HL-60/S4 treated with retinoic acid at 250 ng/mL for 4 days and 3 days (cell line): ENCODE data around the gene SRPRB.

ENCODE experiments used
- in situ Hi-C: fragments of 300-500 bp; cut with MboI; formaldehyde crosslinking; loops from 2 replicates; pipeline ENCODE4 v1.7.0; 2022; ENCODE audit warnings: low sequenced_read_pairs

Gene SRPRB

GRCh38 chr3:133864616-133865015, 59.0 kb downstream of the SRPRB start:
- in situ Hi-C loops = no loop called here

GRCh38 chr3:133865136-133865855, 59.7 kb downstream of the SRPRB start:
- in situ Hi-C loops = no loop called here

DNA sequence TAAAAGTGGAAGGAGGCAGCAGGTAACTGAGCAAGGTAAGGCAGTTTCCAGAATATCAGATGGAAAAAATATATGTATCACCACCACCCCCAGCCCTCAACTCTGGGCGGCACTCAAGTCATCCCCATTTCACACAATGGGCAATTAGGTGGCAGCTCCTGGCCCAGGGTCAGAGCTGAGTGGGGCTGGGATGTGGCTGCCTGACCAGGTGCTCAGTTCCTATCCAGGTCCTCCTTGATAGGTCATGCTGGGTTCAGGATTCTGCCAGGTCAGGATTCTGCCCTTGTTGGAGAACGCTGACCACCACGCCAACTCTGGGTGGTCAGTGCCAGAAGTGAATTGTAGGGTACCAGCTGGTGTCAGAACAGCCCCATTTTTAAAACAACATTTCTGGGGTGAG, 60.5 kb downstream of the SRPRB start:
- in situ Hi-C loops = no loop called here

- in situ Hi-C loops = no loop called here
These were observed 62.6 kb downstream of the SRPRB start for GRCh38 chr3:133868186-133868585.

DNA sequence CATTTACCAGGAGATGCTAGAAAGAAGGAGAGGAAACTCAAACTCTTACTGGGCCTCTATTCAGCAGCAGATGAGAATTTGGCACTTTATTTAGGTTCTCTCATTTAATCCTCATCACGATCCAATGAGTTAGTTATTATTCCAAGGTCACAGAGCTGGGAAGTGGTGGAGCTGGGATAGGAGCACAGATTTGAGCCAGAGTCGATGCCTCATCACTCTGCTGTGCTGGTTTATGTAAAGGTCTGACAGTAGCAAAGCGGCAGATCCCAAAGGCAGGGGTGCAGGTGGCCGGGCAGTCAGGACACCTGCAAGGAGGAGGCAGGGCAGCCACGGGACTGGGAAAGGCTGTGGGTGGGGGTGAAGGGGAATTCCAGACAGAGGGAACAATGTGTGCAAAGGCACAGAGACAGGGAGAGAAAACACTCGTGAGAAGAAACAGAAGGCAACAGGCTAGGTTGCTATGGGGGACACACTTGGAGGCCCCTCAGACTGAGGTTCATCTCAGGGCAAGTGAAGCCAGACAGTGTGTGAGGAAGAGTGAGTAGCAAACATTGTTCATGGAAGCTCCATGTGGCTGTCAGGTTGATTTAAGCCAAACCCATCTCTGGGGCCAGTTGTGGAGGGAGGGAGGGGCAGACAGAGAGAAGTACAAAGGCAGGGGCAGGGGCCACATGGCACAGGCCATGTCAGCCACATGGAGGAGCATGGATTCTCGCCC, 63.3 kb downstream of the SRPRB start:
- in situ Hi-C loops = no loop called here

DNA sequence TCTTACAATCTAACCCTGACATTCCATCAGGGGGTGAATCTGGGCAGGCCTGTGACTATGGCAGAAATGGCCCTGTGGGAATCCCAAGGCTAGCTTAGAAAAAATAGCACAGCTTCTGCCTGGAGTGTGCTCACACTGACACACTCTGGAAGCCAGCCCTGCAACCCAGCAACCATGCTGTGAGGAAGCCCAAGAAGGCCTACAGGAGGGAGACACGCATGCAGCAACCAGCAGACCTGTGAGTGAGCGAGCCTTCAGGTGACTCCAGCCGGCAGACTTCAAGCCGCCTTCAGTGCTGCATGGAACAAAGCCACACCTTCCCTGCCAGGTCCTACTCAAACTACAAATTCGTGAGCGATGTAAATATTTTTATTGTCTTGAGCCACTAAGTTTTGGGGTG, 64.0 kb downstream of the SRPRB start:
- in situ Hi-C loops = no loop called here

GRCh38 chr3:133870822-133871221, 65.2 kb downstream of the SRPRB start:
- in situ Hi-C loops = no loop called here
